NOMO-1 (cell line): ENCODE data around the gene CFP.

ENCODE experiments used
- DNase-seq, 2 experiments: peaks; one replicate each; lab custom pipeline; 2025; ENCODE audit not compliant: unreplicated experiment in 2 of 2; lab: John Stamatoyannopoulos, UW

Gene CFP

GRCh38 chrX:47577424-47577823, 52.3 kb downstream of the CFP start:
- DNase-seq, result no peak

DNA sequence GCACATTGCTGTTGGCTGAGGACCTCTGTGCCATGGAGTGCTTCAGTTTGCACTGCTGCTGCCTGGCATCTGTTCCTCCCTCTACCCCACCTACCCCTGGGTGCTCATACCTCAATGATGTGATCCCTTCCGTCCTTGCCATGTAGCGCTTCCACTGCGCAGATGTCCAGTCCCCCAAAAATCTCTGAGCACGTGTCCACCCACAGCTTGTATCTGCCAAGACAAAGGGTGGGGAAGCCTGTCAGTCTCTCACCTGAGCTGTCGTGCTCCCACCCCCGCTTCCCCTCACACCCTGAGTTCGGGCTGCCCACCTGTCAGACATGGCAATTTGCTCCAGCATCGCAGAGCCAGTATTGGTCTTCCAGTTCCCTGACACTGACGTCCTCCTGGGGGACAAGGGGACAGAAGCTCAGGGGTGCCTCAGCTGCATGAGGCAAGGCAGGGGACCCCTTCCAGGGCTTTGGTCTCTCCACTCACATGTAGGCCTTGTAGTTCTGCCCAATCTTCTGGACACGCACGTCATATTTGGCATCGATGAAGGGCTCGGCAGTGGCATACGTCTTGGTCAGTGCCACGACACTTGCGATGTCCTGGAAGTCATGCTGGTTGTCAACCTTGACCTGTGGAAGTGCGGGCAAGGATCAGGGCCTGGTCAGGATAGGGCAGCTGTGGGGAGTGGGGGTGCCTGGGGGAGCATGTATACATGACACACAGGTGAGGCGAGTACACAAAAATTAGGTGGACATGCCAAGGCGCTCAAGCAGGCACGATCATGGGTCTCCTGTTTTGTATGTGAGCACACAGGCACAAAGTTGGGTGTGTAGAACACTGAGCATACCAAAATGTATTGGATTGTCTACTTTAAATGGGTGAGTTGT, 53.5 kb downstream of the CFP start:
- no peak for DNase-seq

GRCh38 chrX:47574547-47575301, 55.0 kb downstream of the CFP start:
- no peak for DNase-seq

DNA sequence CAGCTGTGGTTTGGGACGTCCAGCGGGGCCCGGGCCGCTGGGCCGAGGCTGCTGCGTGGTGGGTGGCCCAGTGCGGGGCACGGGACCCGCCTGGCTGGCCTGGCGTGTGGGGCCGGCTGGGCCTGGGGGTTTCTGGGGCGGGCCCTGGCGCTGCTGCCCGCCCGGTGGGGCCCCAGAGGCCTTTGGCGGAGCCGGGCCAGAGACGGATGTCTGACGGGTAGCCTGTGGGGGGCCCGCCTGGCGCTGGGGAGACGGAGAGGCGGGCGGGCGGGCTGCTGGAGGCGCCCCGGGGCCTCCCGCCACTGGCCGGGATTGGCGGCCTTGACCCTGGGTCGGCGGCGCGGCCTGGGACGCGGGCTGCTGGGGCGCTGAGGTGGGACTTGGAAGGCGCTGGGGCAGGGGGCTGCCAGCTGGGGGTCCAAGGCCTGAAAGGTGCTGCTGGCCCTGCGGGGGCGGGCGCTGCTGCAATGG, 55.6 kb downstream of the CFP start:
- no peak for DNase-seq

GRCh38 chrX:47573341-47574075, 56.2 kb downstream of the CFP start:
- DNase-seq, result no peak
